Muscle of leg (tissue), 11 donors: Measurements from ENCODE around the gene PADI6. TPM values are rescaled to one million over a fixed set of nuclear protein-coding genes. Genes with fewer than 3 reads are reported as not detected.

ENCODE experiments used
- DNase-seq: peaks from one replicate; pipeline ENCODE4 v3.0.0; 2013
- H3K27ac ChIP-seq: one replicate; pipeline ENCODE4 v1.5.1; 2013; ENCODE audit warnings: mild to moderate bottlenecking, low read length, control low read depth
- H3K27me3 ChIP-seq: one replicate; pipeline ENCODE4 v1.6.1; 2013; ENCODE audit warnings: low read length; ENCODE audit not compliant: control insufficient read depth, insufficient read depth
- H3K36me3 ChIP-seq: one replicate; pipeline ENCODE4 v1.6.1; 2013; ENCODE audit warnings: low read length; ENCODE audit not compliant: control insufficient read depth, insufficient read depth
- H3K4me1 ChIP-seq: one replicate; pipeline ENCODE4 v1.6.1; 2013; ENCODE audit warnings: low read length; ENCODE audit not compliant: control insufficient read depth, insufficient read depth
- H3K4me3 ChIP-seq: one replicate; pipeline ENCODE4 v1.5.1; 2013; ENCODE audit warnings: low read length, control low read depth
- H3K9me3 ChIP-seq: replicated peaks from 2 replicates; pipeline ENCODE4 v1.6.1; 2013; ENCODE audit warnings: low read depth, low read length; ENCODE audit not compliant: control insufficient read depth
- WGBS: methylation state at CpG from one replicate; pipeline ENCODE4 v1.1.5; 2013; ENCODE audit warnings: missing lambda C conversion rate; ENCODE audit not compliant: insufficient coverage; 5-methylcytosine and 5-hydroxymethylcytosine counted together
- polyA plus RNA-seq, 8 donors: library from polyadenylated mRNA; unstranded; fragments of 120-200 nt; gene quantifications; one replicate each; pipeline versions ENCODE4 v1.2.1 to v1.2.3, GENCODE V29; 2013; ENCODE audit warnings: inconsistent platforms in 1 of 8, low replicate concordance in 1 of 8; ENCODE audit not compliant: insufficient read length in 8 of 8, insufficient read depth in 1 of 8
- total RNA-seq: library from RNA; stranded (reverse); fragments of 120-200 nt; gene quantifications from one replicate; pipeline ENCODE4 v1.2.4, GENCODE V29; 2013

The PADI6 gene
- total and polyA plus RNA-seq, 9 donors = not detected

- 69% methylated on average over 7 of the region's 12 CpGs for WGBS
Observed at GRCh38 chr1:17356387-17357026, 15.5 kb upstream of the PADI6 start.

GRCh38 chr1:17358557-17358956, 13.4 kb upstream of the PADI6 start:
- H3K9me3 ChIP-seq = no peaks in the 10 kb centered on the region
- no peaks in the 10 kb centered on the region for H3K27me3 ChIP-seq
- DNase-seq = no peak
- no CpG with 5 or more reads among the region's 4 CpGs for WGBS
- no peak overlapping the region for H3K4me3 ChIP-seq
- H3K4me1 ChIP-seq = no peaks in the 10 kb centered on the region
- no peaks in the 10 kb centered on the region for H3K36me3 ChIP-seq
- no peak overlapping the region for H3K27ac ChIP-seq

More at GRCh38 chr1:17356387-17357026, 15.5 kb upstream of the PADI6 start:
- no peaks in the 10 kb centered on the region for H3K4me1 ChIP-seq
- no peaks in the 10 kb centered on the region for H3K36me3 ChIP-seq
- no peaks in the 10 kb centered on the region for H3K9me3 ChIP-seq
- H3K27ac ChIP-seq = no peak overlapping the region
- H3K4me3 ChIP-seq = no peak overlapping the region
- DNase-seq = no peak
- H3K27me3 ChIP-seq = peaks cover 3% of the 10 kb centered on the region

GRCh38 chr1:17359031-17359430, 13.0 kb upstream of the PADI6 start:
- Histone ChIP-seq H3K4me3 (no peak overlapping the region), H3K36me3 (no peaks in the 10 kb centered on the region), H3K9me3 (no peaks in the 10 kb centered on the region), H3K27ac (no peak overlapping the region), H3K4me1 (no peaks in the 10 kb centered on the region), H3K27me3 (no peaks in the 10 kb centered on the region)
- WGBS = 45% methylated on average over 5 of the region's 11 CpGs
- no peak for DNase-seq

GRCh38 chr1:17359808-17360207, 12.2 kb upstream of the PADI6 start:
- no peak for DNase-seq

GRCh38 chr1:17360272-17360956, 11.6 kb upstream of the PADI6 start:
- Histone ChIP-seq H3K9me3 (peaks cover 4% of the 10 kb centered on the region), H3K4me1 (no peaks in the 10 kb centered on the region), H3K27me3 (no peaks in the 10 kb centered on the region), H3K27ac (no peak overlapping the region), H3K36me3 (no peaks in the 10 kb centered on the region), H3K4me3 (no peak overlapping the region)
- no peak for DNase-seq
- 74% methylated on average over 7 of the region's 11 CpGs for WGBS

More at GRCh38 chr1:17359808-17360207, 12.2 kb upstream of the PADI6 start:
- H3K4me3 ChIP-seq = no peak overlapping the region
- H3K9me3 ChIP-seq = peaks cover 4% of the 10 kb centered on the region
- 54% methylated on average over 9 of the region's 9 CpGs for WGBS
- H3K27me3 ChIP-seq = no peaks in the 10 kb centered on the region
- H3K36me3 ChIP-seq = no peaks in the 10 kb centered on the region
- H3K27ac ChIP-seq = no peak overlapping the region
- no peaks in the 10 kb centered on the region for H3K4me1 ChIP-seq

- H3K27ac ChIP-seq = no peak overlapping the region
- DNase-seq = no peak
- WGBS = 69% methylated on average over 4 of the region's 4 CpGs
Observed at GRCh38 chr1:17361687-17362086, 10.3 kb upstream of the PADI6 start.

GRCh38 chr1:17363351-17363750, 8.6 kb upstream of the PADI6 start:
- H3K27me3 ChIP-seq = peaks cover 17% of the 10 kb centered on the region
- H3K36me3 ChIP-seq = no peaks in the 10 kb centered on the region
- WGBS = 85% methylated on average over 10 of the region's 12 CpGs
- H3K4me3 ChIP-seq = no peak overlapping the region
- H3K9me3 ChIP-seq = peaks cover 4% of the 10 kb centered on the region
- DNase-seq = no peak
- no peaks in the 10 kb centered on the region for H3K4me1 ChIP-seq
- no peak overlapping the region for H3K27ac ChIP-seq

More at GRCh38 chr1:17361687-17362086, 10.3 kb upstream of the PADI6 start:
- no peaks in the 10 kb centered on the region for H3K4me1 ChIP-seq
- no peak overlapping the region for H3K4me3 ChIP-seq
- peaks cover 4% of the 10 kb centered on the region for H3K9me3 ChIP-seq
- no peaks in the 10 kb centered on the region for H3K36me3 ChIP-seq
- peaks cover 4% of the 10 kb centered on the region for H3K27me3 ChIP-seq

- Histone ChIP-seq H3K4me1 (no peaks in the 10 kb centered on the region), H3K27me3 (peaks cover 17% of the 10 kb centered on the region), H3K36me3 (no peaks in the 10 kb centered on the region), H3K9me3 (peaks cover 4% of the 10 kb centered on the region), H3K4me3 (no peak overlapping the region), H3K27ac (no peak overlapping the region)
- DNase-seq = no peak
- 75% methylated on average over 3 of the region's 4 CpGs for WGBS
Observed at GRCh38 chr1:17363771-17364170, 8.2 kb upstream of the PADI6 start.

GRCh38 chr1:17365293-17365692, 6.7 kb upstream of the PADI6 start:
- Histone ChIP-seq H3K4me1 (no peaks in the 10 kb centered on the region), H3K4me3 (no peak overlapping the region), H3K27ac (no peak overlapping the region), H3K36me3 (no peaks in the 10 kb centered on the region), H3K27me3 (peaks cover 23% of the 10 kb centered on the region), H3K9me3 (peaks cover 4% of the 10 kb centered on the region)
- DNase-seq = peak; percentile 37
- WGBS = 67% methylated on average over 3 of the region's 3 CpGs

GRCh38 chr1:17369466-17369865, 2.5 kb upstream of the PADI6 start:
- no peaks in the 10 kb centered on the region for H3K4me1 ChIP-seq
- H3K36me3 ChIP-seq = no peaks in the 10 kb centered on the region
- no peak for DNase-seq
- H3K9me3 ChIP-seq = peaks cover 2% of the 10 kb centered on the region
- H3K27me3 ChIP-seq = peaks cover 23% of the 10 kb centered on the region
- 49% methylated on average over 6 of the region's 9 CpGs for WGBS
- no peak overlapping the region for H3K27ac ChIP-seq
- H3K4me3 ChIP-seq = no peak overlapping the region
